ENCODE measurements around the gene IQCM. TPM values are rescaled to one million over a fixed set of nuclear protein-coding genes. Genes with fewer than 3 reads are reported as not detected.

The IQCM gene
- total and polyA plus RNA-seq, 10 of the 15 experiments (the other 5 are each of a cell fraction or from before 2014, with no cell fraction given) = not detected

- Histone ChIP-seq H3K36me3 (ENCODE audit: control insufficient read depth in 2 of 2, insufficient read depth in 2 of 2, low read length in 1 of 2) (no peaks in the 10 kb centered on the region), H3K9me3 (replicated peaks; ENCODE audit: control insufficient read depth, insufficient read depth, low read length) (no peaks in the 10 kb centered on the region), H3K27ac (ENCODE audit: control insufficient read depth, insufficient read depth) (no peak overlapping the region), H3K4me3 (no peak overlapping the region), H3K9ac (ENCODE audit: control insufficient read depth, insufficient read depth, low read length) (no peak overlapping the region), H4K20me1 (ENCODE audit: control insufficient read depth, insufficient read depth) (no peaks in the 10 kb centered on the region), H3K4me1 (ENCODE audit: control insufficient read depth, insufficient read depth, low read length) (no peaks in the 10 kb centered on the region), H2AFZ (ENCODE audit: control insufficient read depth, low read depth, low read length) (no peak overlapping the region), H3K4me2 (ENCODE audit: control insufficient read depth, insufficient read depth) (no peak overlapping the region), H3K27me3 (replicated peaks in 1 of 2; ENCODE audit: control insufficient read depth in 2 of 2, insufficient read depth in 2 of 2, low read length in 1 of 2) (no peaks in the 10 kb centered on the region), H3K79me2 (ENCODE audit: control insufficient read depth, insufficient read depth, low read length) (no peaks in the 10 kb centered on the region)
- no TSS peak for BruUV-seq (replicated peaks)
- in situ Hi-C loops (cut with MboI) = no loop called here
- WGBS (ENCODE audit: insufficient coverage, insufficient replicate concordance, low lambda C conversion rate, missing lambda C conversion rate) = 25% methylated on average over 2 of the region's 2 CpGs
- ATAC-seq (peak; percentile 31; the same call in 2 of the 3 replicates), FAIRE-seq (no peak), DNase-seq (ENCODE audit: low read depth, low spot score) (no peak)
- ChIA-PET RAD21 (ENCODE audit: unreplicated experiment) (no interaction called here), CTCF (no interaction called here), POLR2A (no interaction called here), SMC1A (ENCODE audit: uncharacterized antibody, unreplicated experiment) (interaction anchor here (0.6 to 1.0 kb wide), 2 partner anchors 27 to 67 kb away, joined by 3 read pairs; no protein-coding TSS in a partner anchor)
- intact Hi-C loops (cut with micrococcal nuclease; ENCODE audit: unreplicated experiment) = no loop called here
- TF ChIP-seq NKRF (conservative IDR thresholded peaks at IDR 0.05) = no peak
- no peak for TF ChIP-seq NR2F1 (conservative IDR thresholded peaks at IDR 0.05)
- no peak for TF ChIP-seq CEBPZ (IDR thresholded peaks at IDR 0.05; ENCODE audit: low read depth, low read length)
- TF ChIP-seq IKZF2 (IDR thresholded peaks at IDR 0.05) = no peak
- no peak for TF ChIP-seq PKNOX1 (IDR thresholded peaks at IDR 0.05)
- no peak for TF ChIP-seq MTA2 (IDR thresholded peaks at IDR 0.05; ENCODE audit: low read depth)
- no peak for TF ChIP-seq POLR2A (IDR thresholded peaks at IDR 0.05; ENCODE audit: low read depth, low read length)
- no peak for TF ChIP-seq PML (IDR thresholded peaks at IDR 0.05; ENCODE audit: low read length)
- no peak for TF ChIP-seq RB1 (IDR thresholded peaks at IDR 0.05; ENCODE audit: borderline replicate concordance)
- no peak for TF ChIP-seq BACH1 (IDR thresholded peaks at IDR 0.05; ENCODE audit: borderline replicate concordance)
- TF ChIP-seq KLF5 (IDR thresholded peaks at IDR 0.05; ENCODE audit: partially characterized antibody) = no peak
- TF ChIP-seq SUZ12 (IDR thresholded peaks at IDR 0.05; ENCODE audit: unreplicated experiment) = no peak
- TF ChIP-seq BRCA1 (IDR thresholded peaks at IDR 0.05; ENCODE audit: low read depth, low read length) = no peak
- no peak for TF ChIP-seq YBX1 (IDR thresholded peaks at IDR 0.05)
- no peak for TF ChIP-seq KAT2A (conservative IDR thresholded peaks at IDR 0.05; ENCODE audit: control insufficient read depth, low read depth, low read length)
- no peak for TF ChIP-seq RELB (IDR thresholded peaks at IDR 0.05; ENCODE audit: low read depth)
- TF ChIP-seq HDGF (IDR thresholded peaks at IDR 0.05) = no peak
These were observed 113.0 kb downstream of the IQCM start for GRCh38 chr4:149702414-149703293.
